HFF-Myc (cell line): ENCODE measurements around the gene PHF2.

Experiments
- DNase-seq: peaks from one replicate; pipeline ENCODE4 v3.0.0-alpha.2; 2011; ENCODE audit warnings: low read depth; ENCODE audit errors: extremely low read depth
- H3K4me3 ChIP-seq: replicated peaks from 2 replicates; pipeline ENCODE4 v1.5.1; 2011; ENCODE audit warnings: low read depth, mild to moderate bottlenecking, control low read depth, low read length
- CTCF ChIP-seq: IDR thresholded peaks from 2 replicates; pipeline ENCODE4 v1.5.1; 2012; ENCODE audit warnings: mild to moderate bottlenecking, low read depth, low read length, control low read depth; ENCODE audit errors: missing control alignments

The PHF2 gene

DNA sequence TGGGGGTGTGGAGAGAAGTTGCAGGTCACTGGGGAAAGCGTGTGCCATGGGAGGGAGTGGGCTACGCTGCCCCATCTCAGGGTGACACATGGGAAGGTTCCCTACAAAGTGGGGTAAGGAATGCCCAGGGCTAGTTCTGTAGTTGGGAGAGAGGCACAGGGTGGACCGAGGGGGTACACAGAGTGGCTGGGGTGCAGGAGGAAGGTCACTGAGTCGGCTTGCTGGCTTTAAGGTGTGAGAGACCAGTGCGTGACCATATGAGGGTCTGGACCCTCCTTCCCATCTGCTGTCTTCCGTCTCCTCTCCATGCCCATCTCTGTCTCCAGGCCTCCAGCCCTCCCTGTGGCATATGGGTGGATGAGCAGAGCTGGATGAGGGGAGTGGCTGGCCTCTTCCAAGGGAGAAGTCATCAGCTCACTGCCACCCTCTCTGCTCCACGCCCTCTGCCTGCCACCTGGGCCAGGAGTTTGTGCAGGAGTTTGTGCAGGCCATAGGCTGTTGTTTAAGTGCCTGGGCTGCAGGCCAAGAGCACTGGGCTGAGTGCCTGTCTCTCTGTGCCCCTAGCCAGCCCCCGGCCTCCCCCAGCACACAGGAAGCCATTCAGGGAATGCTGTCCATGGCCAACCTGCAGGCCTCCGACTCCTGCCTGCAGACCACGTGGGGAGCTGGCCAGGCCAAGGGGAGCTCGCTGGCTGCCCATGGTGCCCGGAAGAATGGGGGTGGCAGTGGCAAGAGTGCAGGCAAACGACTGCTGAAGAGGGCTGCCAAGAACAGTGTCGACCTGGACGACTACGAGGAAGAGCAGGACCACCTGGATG, 96.8 kb downstream of the PHF2 start:
- no peak overlapping the region for H3K4me3 ChIP-seq
- no peak for DNase-seq
- no peak for TF ChIP-seq CTCF

DNA sequence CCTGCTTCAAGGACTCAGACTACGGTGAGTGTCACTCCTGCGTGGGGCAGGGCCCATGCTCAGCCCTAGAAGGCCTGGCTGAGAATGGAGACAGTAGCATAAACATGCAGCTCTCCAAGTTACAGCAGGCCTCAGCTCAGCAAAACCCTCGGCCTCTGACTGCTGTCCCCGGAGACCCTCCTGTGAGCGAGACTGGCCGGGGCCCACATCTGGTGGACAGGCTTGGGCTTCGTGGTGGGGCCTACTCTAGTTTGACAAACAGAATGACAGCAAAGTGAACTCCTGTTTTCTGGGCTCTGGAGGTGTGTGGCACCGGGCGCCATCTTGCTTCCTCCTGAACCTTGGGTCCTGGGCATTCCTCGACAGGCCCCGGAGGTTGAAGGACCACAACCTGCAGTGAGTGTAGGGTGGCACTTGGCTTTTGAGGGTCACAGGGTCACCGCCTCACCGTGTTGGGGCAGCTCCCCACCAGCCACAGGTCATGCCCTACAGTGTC, 97.5 kb downstream of the PHF2 start:
- no peak for TF ChIP-seq CTCF
- H3K4me3 ChIP-seq: no peak overlapping the region
- no peak for DNase-seq

DNA sequence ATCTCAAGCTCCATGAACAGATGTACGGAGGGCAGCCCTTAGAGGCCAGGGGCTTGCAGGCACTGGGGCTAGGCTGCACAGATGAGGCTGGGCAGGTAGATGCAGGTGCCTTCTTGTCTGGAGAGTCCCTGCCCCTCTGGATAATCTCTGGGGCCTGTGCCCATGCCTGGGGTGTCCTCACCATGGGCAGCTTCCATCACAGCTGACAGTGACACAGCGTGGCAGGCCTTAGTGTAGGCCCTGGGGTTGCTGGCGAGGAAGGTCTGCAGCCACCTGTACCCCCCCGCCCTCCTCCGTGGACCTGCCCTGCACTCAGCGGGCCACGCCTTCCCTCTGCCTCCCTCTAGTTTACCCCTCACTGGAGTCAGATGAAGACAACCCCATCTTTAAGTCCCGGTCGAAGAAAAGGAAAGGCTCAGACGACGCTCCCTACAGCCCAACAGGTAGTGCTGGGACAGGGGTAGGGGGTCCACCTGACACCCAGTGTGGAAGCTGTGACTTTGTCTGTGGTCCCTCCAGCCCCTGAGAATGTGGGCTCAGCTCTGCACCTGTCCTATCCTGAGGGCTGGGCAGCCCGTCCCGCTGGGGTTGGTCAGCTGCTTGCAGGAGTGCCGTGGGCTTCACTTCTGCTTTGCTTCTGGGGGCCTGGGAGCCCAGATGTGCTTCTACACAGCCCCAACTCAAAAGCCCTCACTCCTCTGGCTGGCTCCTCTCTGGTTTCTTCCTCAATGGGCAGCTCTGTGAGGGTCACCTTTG, 98.4 kb downstream of the PHF2 start:
- TF ChIP-seq CTCF: no peak
- no peak for DNase-seq
- no peak overlapping the region for H3K4me3 ChIP-seq

GRCh38 chr9:93675336-93676150, 99.2 kb downstream of the PHF2 start:
- DNase-seq: no peak
- no peak for TF ChIP-seq CTCF
- H3K4me3 ChIP-seq: no peak overlapping the region

DNA sequence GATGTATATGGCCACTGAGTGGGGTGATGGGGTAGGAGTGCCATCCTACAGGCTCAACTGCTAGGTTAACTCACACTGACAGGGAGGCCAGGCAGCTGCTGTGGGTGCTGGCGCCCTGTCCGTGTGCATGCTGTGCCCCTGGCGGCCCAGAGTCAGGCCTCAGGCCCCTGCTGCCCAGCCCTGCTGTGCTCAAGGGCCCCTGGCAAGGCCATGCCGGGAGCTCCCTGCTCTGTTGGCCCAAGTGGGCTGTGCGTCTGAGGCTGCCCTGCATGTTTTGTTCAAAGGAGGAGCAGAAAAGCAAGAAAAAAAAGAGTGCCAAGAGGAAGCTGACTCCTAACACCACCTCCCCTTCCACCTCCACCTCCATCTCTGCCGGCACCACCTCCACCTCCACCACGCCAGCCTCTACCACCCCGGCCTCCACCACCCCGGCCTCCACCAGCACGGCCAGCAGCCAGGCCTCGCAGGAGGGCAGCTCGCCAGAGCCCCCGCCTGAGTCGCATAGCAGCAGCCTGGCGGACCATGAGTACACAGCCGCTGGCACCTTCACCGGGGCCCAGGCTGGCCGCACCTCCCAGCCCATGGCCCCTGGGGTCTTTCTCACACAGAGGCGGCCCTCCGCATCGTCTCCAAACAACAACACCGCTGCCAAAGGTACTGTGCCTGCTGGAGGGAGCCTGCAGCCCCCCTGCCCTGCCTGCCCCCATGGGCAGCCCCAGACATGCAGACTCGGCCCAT, 100.1 kb downstream of the PHF2 start:
- no peak for DNase-seq
- no peak for TF ChIP-seq CTCF
- H3K4me3 ChIP-seq: no peak overlapping the region

DNA sequence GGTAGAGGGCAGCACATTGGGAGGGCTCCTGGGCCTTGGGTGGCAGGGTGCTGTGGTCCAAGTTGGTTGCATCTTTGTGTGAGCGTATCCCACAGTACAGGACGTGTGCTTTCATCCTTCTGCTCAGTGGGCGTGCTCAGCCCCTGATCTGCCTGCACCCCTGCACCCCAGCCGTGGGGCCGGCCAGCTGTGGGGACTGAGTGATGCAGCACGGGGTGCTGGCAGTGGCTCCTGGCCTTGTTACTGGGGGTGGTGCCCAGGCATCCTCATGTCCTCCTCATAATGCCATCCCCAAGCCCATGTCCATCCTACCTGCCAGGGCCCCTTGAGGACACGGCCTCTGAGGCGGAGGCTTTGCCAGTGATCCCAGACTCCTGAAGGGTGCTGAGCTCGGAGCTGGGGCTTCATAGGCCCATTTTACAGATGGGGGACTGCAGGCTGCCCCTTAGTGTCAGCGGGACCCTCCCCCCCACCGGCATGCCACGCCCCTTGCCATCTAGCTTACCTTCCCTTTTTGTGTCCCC, 100.7 kb downstream of the PHF2 start:
- TF ChIP-seq CTCF: no peak
- no peak overlapping the region for H3K4me3 ChIP-seq
- no peak for DNase-seq
